Memory B cell (primary cell): Measurements from ENCODE around the gene VSTM5.

Source experiments
- ATAC-seq: fragments of 150-1000 bp; cut with Tn5 transposase; 2 replicates; pipeline ENCODE4 v1.10.0; 2021; ENCODE audit warnings: low read depth, mild to moderate bottlenecking, moderate library complexity
- DNase-seq, 2 donors: peaks; one replicate each; pipeline ENCODE4 v3.0.0; 2022; ENCODE audit warnings: low spot score in 2 of 2
- H3K27ac Mint-ChIP-seq: one replicate; pipeline ENCODE4 v1.8.0; 2022; ENCODE audit warnings: mild to moderate bottlenecking, moderate library complexity, mixed read lengths
- H3K27me3 Mint-ChIP-seq: one replicate; pipeline ENCODE4 v1.8.0; 2022; ENCODE audit warnings: mixed read lengths
- H3K36me3 Mint-ChIP-seq: one replicate; pipeline ENCODE4 v1.8.0; 2022; ENCODE audit warnings: mild to moderate bottlenecking, mixed read lengths
- H3K4me1 Mint-ChIP-seq: one replicate; pipeline ENCODE4 v1.8.0; 2022; ENCODE audit warnings: mixed read lengths
- H3K4me3 Mint-ChIP-seq: one replicate; pipeline ENCODE4 v1.8.0; 2022; ENCODE audit warnings: mild to moderate bottlenecking, moderate library complexity, mixed read lengths
- H3K9me3 Mint-ChIP-seq: one replicate; pipeline ENCODE4 v1.8.0; 2022; ENCODE audit warnings: mixed read lengths

The VSTM5 gene

GRCh38 chr11:93849751-93850593, 446 bp downstream of the VSTM5 start:
- no peaks in the 10 kb centered on the region for H3K9me3 Mint-ChIP-seq
- H3K4me3 Mint-ChIP-seq: no peak overlapping the region
- DNase-seq (no peak), ATAC-seq (no peak)
- peaks cover 13% of the 10 kb centered on the region for H3K27me3 Mint-ChIP-seq
- H3K4me1 Mint-ChIP-seq: no peaks in the 10 kb centered on the region
- no peak overlapping the region for H3K27ac Mint-ChIP-seq
- H3K36me3 Mint-ChIP-seq: no peaks in the 10 kb centered on the region

GRCh38 chr11:93849201-93849600, 1.2 kb downstream of the VSTM5 start:
- Mint-ChIP-seq H3K36me3 (no peaks in the 10 kb centered on the region), H3K27ac (no peak overlapping the region), H3K9me3 (no peaks in the 10 kb centered on the region), H3K27me3 (peaks cover 13% of the 10 kb centered on the region), H3K4me1 (no peaks in the 10 kb centered on the region), H3K4me3 (no peak overlapping the region)
- ATAC-seq (no peak), DNase-seq (no peak)

DNA sequence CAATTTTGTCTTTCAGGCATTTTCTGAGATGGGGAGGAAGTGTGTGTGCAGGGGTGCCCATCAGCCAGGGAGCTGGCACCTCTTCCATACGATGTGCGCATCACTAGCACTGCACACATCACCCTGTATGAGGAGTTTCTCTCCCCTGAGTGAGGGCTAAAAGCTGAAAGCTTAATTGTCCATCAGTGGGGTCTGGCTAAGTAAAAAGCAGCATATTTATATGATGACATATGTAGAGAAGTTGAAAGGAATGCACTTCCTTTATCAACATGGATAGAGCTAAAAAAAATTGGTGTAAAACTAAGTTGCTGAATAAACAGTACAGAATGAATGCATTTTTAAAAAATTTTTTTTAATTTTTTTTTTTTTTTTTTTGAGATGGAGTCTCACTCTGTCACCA, 4.0 kb downstream of the VSTM5 start:
- ATAC-seq: no peak
- Mint-ChIP-seq H3K36me3 (no peaks in the 10 kb centered on the region), H3K27ac (no peak overlapping the region), H3K9me3 (no peaks in the 10 kb centered on the region), H3K4me1 (no peaks in the 10 kb centered on the region), H3K27me3 (peaks cover 13% of the 10 kb centered on the region), H3K4me3 (no peak overlapping the region)
- no peak for DNase-seq

GRCh38 chr11:93845181-93846092, 5.0 kb downstream of the VSTM5 start:
- no peak for DNase-seq
- Mint-ChIP-seq H3K27ac (no peak overlapping the region), H3K4me3 (no peak overlapping the region), H3K36me3 (no peaks in the 10 kb centered on the region), H3K4me1 (no peaks in the 10 kb centered on the region), H3K9me3 (no peaks in the 10 kb centered on the region), H3K27me3 (peaks cover 11% of the 10 kb centered on the region)
- no peak for ATAC-seq

GRCh38 chr11:93844568-93844967, 5.8 kb downstream of the VSTM5 start:
- no peak overlapping the region for H3K27ac Mint-ChIP-seq
- H3K4me1 Mint-ChIP-seq: no peaks in the 10 kb centered on the region
- no peaks in the 10 kb centered on the region for H3K36me3 Mint-ChIP-seq
- H3K27me3 Mint-ChIP-seq: peaks cover 10% of the 10 kb centered on the region
- no peak for ATAC-seq
- no peak for DNase-seq
- no peaks in the 10 kb centered on the region for H3K9me3 Mint-ChIP-seq
- H3K4me3 Mint-ChIP-seq: no peak overlapping the region

GRCh38 chr11:93843906-93844305, 6.5 kb downstream of the VSTM5 start:
- no peaks in the 10 kb centered on the region for H3K36me3 Mint-ChIP-seq
- DNase-seq (no peak), ATAC-seq (no peak)
- H3K4me3 Mint-ChIP-seq: no peak overlapping the region
- no peak overlapping the region for H3K27ac Mint-ChIP-seq
- no peaks in the 10 kb centered on the region for H3K9me3 Mint-ChIP-seq
- no peaks in the 10 kb centered on the region for H3K4me1 Mint-ChIP-seq
- peaks cover 7% of the 10 kb centered on the region for H3K27me3 Mint-ChIP-seq

GRCh38 chr11:93842461-93842860, 8.0 kb downstream of the VSTM5 start:
- DNase-seq (no peak), ATAC-seq (no peak)

GRCh38 chr11:93842034-93842433, 8.4 kb downstream of the VSTM5 start:
- ATAC-seq (no peak), DNase-seq (no peak)
- Mint-ChIP-seq H3K27ac (no peak overlapping the region), H3K36me3 (no peaks in the 10 kb centered on the region), H3K9me3 (no peaks in the 10 kb centered on the region), H3K4me1 (no peaks in the 10 kb centered on the region), H3K4me3 (no peak overlapping the region), H3K27me3 (peaks cover 4% of the 10 kb centered on the region)

More at GRCh38 chr11:93842461-93842860, 8.0 kb downstream of the VSTM5 start:
- Mint-ChIP-seq H3K27ac (no peak overlapping the region), H3K27me3 (peaks cover 4% of the 10 kb centered on the region), H3K4me3 (no peak overlapping the region), H3K9me3 (no peaks in the 10 kb centered on the region), H3K36me3 (no peaks in the 10 kb centered on the region), H3K4me1 (no peaks in the 10 kb centered on the region)

- Mint-ChIP-seq H3K9me3 (no peaks in the 10 kb centered on the region), H3K27ac (no peak overlapping the region), H3K4me1 (no peaks in the 10 kb centered on the region), H3K27me3 (peaks cover 4% of the 10 kb centered on the region), H3K36me3 (no peaks in the 10 kb centered on the region), H3K4me3 (no peak overlapping the region)
- DNase-seq: no peak
- ATAC-seq: no peak
Measured at GRCh38 chr11:93841446-93841845, 9.0 kb downstream of the VSTM5 start.

GRCh38 chr11:93840981-93841380, 9.4 kb downstream of the VSTM5 start:
- no peak for ATAC-seq
- DNase-seq: no peak
- H3K36me3 Mint-ChIP-seq: no peaks in the 10 kb centered on the region
- H3K27me3 Mint-ChIP-seq: peaks cover 2% of the 10 kb centered on the region
- H3K9me3 Mint-ChIP-seq: no peaks in the 10 kb centered on the region
- no peaks in the 10 kb centered on the region for H3K4me1 Mint-ChIP-seq
- H3K27ac Mint-ChIP-seq: no peak overlapping the region
- H3K4me3 Mint-ChIP-seq: no peak overlapping the region

DNA sequence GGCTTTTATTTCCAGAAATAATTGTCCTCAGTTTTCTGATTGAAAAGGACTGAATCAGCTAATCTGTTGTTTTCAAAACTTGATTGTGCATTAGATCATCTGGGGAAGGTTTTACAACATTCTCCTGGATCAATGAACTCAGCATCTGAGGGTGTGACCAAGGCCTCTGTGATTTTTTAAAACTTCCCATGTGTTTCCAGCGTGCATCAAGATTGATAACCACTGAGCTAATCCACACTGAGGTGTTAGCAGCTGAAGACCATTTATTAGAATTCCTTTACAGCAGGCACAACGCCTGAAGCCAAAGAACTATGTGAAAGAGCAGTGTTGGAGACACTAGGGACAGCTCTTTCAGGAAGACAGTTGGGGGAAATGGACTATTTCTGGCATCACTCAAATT, 10.2 kb downstream of the VSTM5 start:
- Mint-ChIP-seq H3K4me3 (no peak overlapping the region), H3K9me3 (no peaks in the 10 kb centered on the region), H3K36me3 (no peaks in the 10 kb centered on the region), H3K27ac (no peak overlapping the region), H3K27me3 (peaks cover 2% of the 10 kb centered on the region), H3K4me1 (no peaks in the 10 kb centered on the region)
- ATAC-seq: no peak
- no peak for DNase-seq

DNA sequence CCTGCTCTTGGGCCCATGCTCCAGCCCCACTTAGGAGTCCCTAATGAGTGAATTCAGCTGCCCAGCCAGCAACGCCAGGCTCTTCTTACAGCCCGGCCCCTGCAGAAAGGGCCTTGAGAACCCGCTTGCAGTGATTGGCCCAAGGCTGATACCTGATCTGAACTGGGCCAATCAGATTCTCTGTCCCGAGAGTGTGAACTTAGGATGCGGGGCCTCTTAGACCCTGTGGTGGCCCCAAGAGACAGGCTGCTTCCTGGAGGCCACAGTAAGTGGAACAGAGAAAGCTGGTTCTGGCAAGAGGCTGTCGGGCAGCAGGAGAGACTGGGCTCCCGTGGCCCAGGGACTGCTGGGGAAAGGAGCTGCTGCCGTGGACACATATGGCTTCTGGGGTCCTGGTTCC, 11.5 kb downstream of the VSTM5 start:
- ATAC-seq (no peak), DNase-seq (no peak)
- no peak overlapping the region for H3K27ac Mint-ChIP-seq
- H3K27me3 Mint-ChIP-seq: peaks cover 4% of the 10 kb centered on the region
- no peaks in the 10 kb centered on the region for H3K9me3 Mint-ChIP-seq
- H3K36me3 Mint-ChIP-seq: no peaks in the 10 kb centered on the region
- H3K4me1 Mint-ChIP-seq: no peaks in the 10 kb centered on the region
- H3K4me3 Mint-ChIP-seq: no peak overlapping the region

GRCh38 chr11:93832780-93833179, 17.6 kb downstream of the VSTM5 start:
- H3K4me1 Mint-ChIP-seq: no peaks in the 10 kb centered on the region
- no peak overlapping the region for H3K4me3 Mint-ChIP-seq
- no peaks in the 10 kb centered on the region for H3K36me3 Mint-ChIP-seq
- DNase-seq: no peak
- H3K27ac Mint-ChIP-seq: no peak overlapping the region
- no peak for ATAC-seq
- no peaks in the 10 kb centered on the region for H3K9me3 Mint-ChIP-seq
- peaks cover 11% of the 10 kb centered on the region for H3K27me3 Mint-ChIP-seq

DNA sequence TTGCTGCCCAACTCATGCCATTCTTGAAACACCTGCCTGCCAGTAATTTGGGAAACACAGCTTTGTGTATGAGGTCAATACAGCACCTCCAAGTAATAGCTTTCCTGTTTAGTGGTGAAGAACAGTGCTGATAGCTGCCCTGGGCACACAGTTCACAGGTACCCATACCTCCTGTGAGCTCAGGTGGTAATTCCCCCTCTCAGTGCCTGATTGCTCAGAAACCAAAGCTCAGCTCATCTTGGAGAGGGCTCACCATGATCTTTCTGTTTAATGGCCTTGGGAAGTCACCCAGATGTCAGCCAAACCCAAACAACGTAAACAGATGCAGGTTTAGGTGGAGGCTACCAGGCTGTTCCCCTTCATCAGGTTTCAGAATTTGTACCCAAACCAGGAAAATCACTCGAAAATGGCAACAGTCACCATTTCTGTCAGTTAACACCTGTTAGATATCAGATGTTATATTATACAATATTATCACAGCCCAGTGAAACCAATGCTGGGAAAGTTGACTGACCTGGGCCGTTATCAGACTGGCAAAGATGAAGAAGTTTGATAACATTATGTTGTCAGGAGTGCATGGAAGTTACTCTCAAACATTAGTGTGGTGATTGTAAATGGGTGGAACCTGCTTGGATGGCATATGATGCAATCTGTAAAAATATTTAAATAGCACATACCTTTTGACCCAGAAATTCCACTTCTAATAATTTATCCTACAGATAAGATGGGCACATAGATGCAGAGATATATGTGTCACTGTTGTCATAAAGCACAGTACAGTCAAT, 18.9 kb downstream of the VSTM5 start:
- Mint-ChIP-seq H3K4me3 (no peak overlapping the region), H3K36me3 (no peaks in the 10 kb centered on the region), H3K27me3 (peaks cover 11% of the 10 kb centered on the region), H3K9me3 (no peaks in the 10 kb centered on the region), H3K27ac (no peak overlapping the region), H3K4me1 (no peaks in the 10 kb centered on the region)
- ATAC-seq (no peak), DNase-seq (no peak)
